A673 (cell line): ENCODE data around the gene KCND3. TPM values are rescaled to one million over a fixed set of nuclear protein-coding genes. Genes with fewer than 3 reads are reported as not detected.

Experiments used
- BruUV-seq: library from RNA; stranded (reverse); fragments of 400-500 nt; replicated peaks from 2 replicates; lab custom pipeline; 2021; lab: Mats Ljungman, UMichigan
- CTCF ChIA-PET: fragments of 300-600 bp; sonication (Branson Sonifier 250); formaldehyde crosslinking; loops from one replicate; lab custom pipeline; 2022; ENCODE audit warnings: antibody characterized with exemption; lab: Charles Lee
- POLR2A ChIA-PET: fragments of 300-600 bp; sonication (Branson Sonifier 250); formaldehyde crosslinking; loops from one replicate; lab custom pipeline; 2022; ENCODE audit warnings: antibody characterized with exemption; ENCODE audit not compliant: low non-redundant PET; lab: Charles Lee
- DNase-seq: peaks from one replicate; pipeline ENCODE4 v3.0.0-alpha.2; 2015; ENCODE audit warnings: low spot score
- H3K27ac ChIP-seq: fragments of 200-600 bp; sonication (generic); 2 replicates; pipeline ENCODE4 v1.5.1; 2016; ENCODE audit warnings: mixed run types, low read depth, mild to moderate bottlenecking, mixed read lengths, antibody characterized with exemption, low read length; ENCODE audit not compliant: poor library complexity, severe bottlenecking
- H3K27me3 ChIP-seq: fragments of 200-600 bp; sonication (generic); replicated peaks from 2 replicates; pipeline ENCODE4 v1.6.1; 2017; ENCODE audit warnings: mixed run types, low read depth, mild to moderate bottlenecking, mixed read lengths, antibody characterized with exemption, low read length; ENCODE audit not compliant: insufficient read depth, poor library complexity
- H3K36me3 ChIP-seq: fragments of 200-600 bp; sonication (generic); 2 replicates; pipeline ENCODE4 v1.6.1; 2016; ENCODE audit warnings: mixed run types, mild to moderate bottlenecking, mixed read lengths, antibody characterized with exemption, low read length; ENCODE audit not compliant: insufficient read depth, poor library complexity, severe bottlenecking
- H3K4me1 ChIP-seq: fragments of 200-600 bp; sonication (generic); 2 replicates; pipeline ENCODE4 v1.6.1; 2017; ENCODE audit warnings: mixed run types, mild to moderate bottlenecking, mixed read lengths, antibody characterized with exemption, low read length; ENCODE audit not compliant: insufficient read depth, poor library complexity, severe bottlenecking
- H3K4me3 ChIP-seq: fragments of 200-600 bp; sonication (generic); 2 replicates; pipeline ENCODE4 v1.5.1; 2016; ENCODE audit warnings: low read depth, mixed run types, mild to moderate bottlenecking, mixed read lengths, low read length; ENCODE audit not compliant: poor library complexity, severe bottlenecking
- H3K9me3 ChIP-seq: fragments of 200-600 bp; sonication (generic); 2 replicates; pipeline ENCODE4 v1.6.1; 2016; ENCODE audit warnings: mixed run types, low read depth, mild to moderate bottlenecking, mixed read lengths, antibody characterized with exemption, low read length; ENCODE audit not compliant: poor library complexity, severe bottlenecking
- CTCF ChIP-seq: fragments of 300-800, 200-600 bp; sonication (generic); conservative IDR thresholded peaks from 2 replicates; pipeline ENCODE4 v1.5.1; 2017; ENCODE audit warnings: low read depth, mild to moderate bottlenecking, antibody characterized with exemption, low read length, moderate library complexity, mixed read lengths
- EZH2 ChIP-seq: fragments of 200-600 bp; sonication (generic); IDR thresholded peaks from 2 replicates; pipeline ENCODE4 v1.6.1; 2017; ENCODE audit warnings: borderline replicate concordance, low read depth, mild to moderate bottlenecking, mixed read lengths, antibody characterized with exemption, low read length; ENCODE audit not compliant: poor library complexity, severe bottlenecking
- intact Hi-C: fragments of 100-400 bp; cut with micrococcal nuclease; formaldehyde crosslinking; loops from one replicate; pipeline ENCODE4 v1.10.0; 2022; ENCODE audit not compliant: unreplicated experiment
- total RNA-seq: library from RNA; stranded (reverse); gene quantifications from 2 replicates; pipeline ENCODE4 v1.2.3, GENCODE V29; 2021

The KCND3 gene
- total RNA-seq, 1 experiment from 2014 or later, result not detected

- CTCF ChIA-PET, result no interaction called here
These were observed 212.2 kb downstream of the KCND3 start for GRCh38 chr1:111777301-111777700.

GRCh38 chr1:111776861-111777260, 212.6 kb downstream of the KCND3 start:
- intact Hi-C loops, result no loop called here
- no peaks in the 10 kb centered on the region for H3K27me3 ChIP-seq
- ChIA-PET CTCF (no interaction called here), POLR2A (no interaction called here)
- H3K27ac ChIP-seq, result no peak overlapping the region
- no peak for DNase-seq
- BruUV-seq, result no TSS peak
- no peaks in the 10 kb centered on the region for H3K36me3 ChIP-seq
- H3K9me3 ChIP-seq, result no peaks in the 10 kb centered on the region
- no peak for TF ChIP-seq CTCF
- no peak for TF ChIP-seq EZH2
- no peaks in the 10 kb centered on the region for H3K4me1 ChIP-seq
- no peak overlapping the region for H3K4me3 ChIP-seq

More at GRCh38 chr1:111777301-111777700, 212.2 kb downstream of the KCND3 start:
- POLR2A ChIA-PET, result interaction anchor here (0.7 kb wide), 1 partner anchor 63 kb away, joined by 3 read pairs; no protein-coding TSS in a partner anchor
- intact Hi-C loops, result no loop called here
- Histone ChIP-seq H3K36me3 (no peaks in the 10 kb centered on the region), H3K27ac (no peak overlapping the region), H3K9me3 (no peaks in the 10 kb centered on the region), H3K4me1 (no peaks in the 10 kb centered on the region), H3K4me3 (no peak overlapping the region), H3K27me3 (no peaks in the 10 kb centered on the region)
- DNase-seq, result no peak
- TF ChIP-seq CTCF (no peak), EZH2 (no peak)
- BruUV-seq, result no TSS peak

GRCh38 chr1:111776391-111776790, 213.1 kb downstream of the KCND3 start:
- ChIA-PET CTCF (no interaction called here), POLR2A (no interaction called here)

More at GRCh38 chr1:111776391-111776790, 213.1 kb downstream of the KCND3 start:
- intact Hi-C loops, result no loop called here
- Histone ChIP-seq H3K4me1 (no peaks in the 10 kb centered on the region), H3K27ac (no peak overlapping the region), H3K4me3 (no peak overlapping the region), H3K36me3 (no peaks in the 10 kb centered on the region), H3K27me3 (no peaks in the 10 kb centered on the region), H3K9me3 (no peaks in the 10 kb centered on the region)
- TF ChIP-seq CTCF (no peak), EZH2 (no peak)
- DNase-seq, result no peak
- no TSS peak for BruUV-seq
